Kidney epithelial cell (primary cell): ENCODE measurements around the gene SRPK2. TPM values are rescaled to one million over a fixed set of nuclear protein-coding genes. Genes with fewer than 3 reads are reported as not detected.

Source experiments
- DNase-seq: peaks from one replicate; pipeline ENCODE4 v3.0.0-alpha.2; 2010; ENCODE audit warnings: low read depth
- H3K27me3 ChIP-seq: 2 replicates; pipeline ENCODE4 v1.6.0; 2011; ENCODE audit warnings: low read length; ENCODE audit not compliant: control insufficient read depth, insufficient read depth
- H3K36me3 ChIP-seq: 2 replicates; pipeline ENCODE4 v1.5.1; 2011; ENCODE audit warnings: low read length; ENCODE audit not compliant: control insufficient read depth, insufficient read depth
- H3K4me3 ChIP-seq: 2 replicates; pipeline ENCODE4 v1.5.1; 2011; ENCODE audit warnings: low read depth, mild to moderate bottlenecking, control low read depth, low read length
- CTCF ChIP-seq: IDR thresholded peaks from 2 replicates; pipeline ENCODE4 v1.5.1; 2011; ENCODE audit warnings: mild to moderate bottlenecking, moderate library complexity, low read length, control low read depth, inconsistent platforms; ENCODE audit not compliant: insufficient read depth, poor library complexity, severe bottlenecking
- total RNA-seq: library from RNA; depleted of rRNA; stranded (reverse); fragments of >200 nt; gene quantifications from 2 replicates; pipeline ENCODE4 v1.2.3, GENCODE V29; 2015

SRPK2 gene
- total RNA-seq, 1 donor from 2014 or later, result 33.9 TPM

- H3K36me3 ChIP-seq, result no peaks in the 10 kb centered on the region
- H3K27me3 ChIP-seq, result no peaks in the 10 kb centered on the region
- TF ChIP-seq CTCF, result no peak
- no peak overlapping the region for H3K4me3 ChIP-seq
- DNase-seq, result no peak
Measured at GRCh38 chr7:105127179-105127578, 261.5 kb downstream of the SRPK2 start.

DNA sequence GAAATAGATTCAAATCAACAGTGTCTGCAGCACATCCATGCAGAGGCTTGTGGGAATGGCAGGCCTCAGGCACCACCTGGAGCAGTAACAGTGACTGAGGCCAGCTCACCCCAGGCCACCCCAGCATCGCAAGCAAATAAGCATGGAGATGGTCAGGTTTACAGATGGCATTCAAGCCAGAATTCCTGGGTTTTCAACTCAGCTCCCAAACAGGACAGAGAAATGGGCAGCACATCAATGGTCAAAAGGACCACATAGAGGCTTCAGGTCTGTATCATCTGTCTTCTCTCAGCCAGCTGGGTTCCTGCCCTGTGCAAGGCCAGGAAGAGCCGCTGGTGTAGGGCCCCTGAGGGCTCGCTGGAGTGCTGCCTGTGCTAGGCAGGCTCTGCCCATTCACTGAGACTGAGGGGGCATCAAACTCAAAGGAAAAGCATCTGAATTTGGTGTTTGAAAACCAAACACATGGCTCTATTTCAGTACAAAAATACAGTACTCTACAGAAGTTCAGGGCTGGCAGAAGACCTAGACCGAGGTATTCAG lies 262.2 kb downstream of the SRPK2 start:
- H3K36me3 ChIP-seq, result no peaks in the 10 kb centered on the region
- H3K27me3 ChIP-seq, result no peaks in the 10 kb centered on the region
- TF ChIP-seq CTCF, result no peak
- no peak for DNase-seq
- H3K4me3 ChIP-seq, result no peak overlapping the region

GRCh38 chr7:105125745-105126144 lies 263.0 kb downstream of the SRPK2 start:
- Histone ChIP-seq H3K36me3 (no peaks in the 10 kb centered on the region), H3K4me3 (no peak overlapping the region), H3K27me3 (no peaks in the 10 kb centered on the region)
- DNase-seq, result no peak
- TF ChIP-seq CTCF, result no peak

- H3K27me3 ChIP-seq, result no peaks in the 10 kb centered on the region
- H3K36me3 ChIP-seq, result no peaks in the 10 kb centered on the region
- no peak for TF ChIP-seq CTCF
- H3K4me3 ChIP-seq, result no peak overlapping the region
- DNase-seq, result no peak
Measured at GRCh38 chr7:105122619-105123018, 266.1 kb downstream of the SRPK2 start.

DNA sequence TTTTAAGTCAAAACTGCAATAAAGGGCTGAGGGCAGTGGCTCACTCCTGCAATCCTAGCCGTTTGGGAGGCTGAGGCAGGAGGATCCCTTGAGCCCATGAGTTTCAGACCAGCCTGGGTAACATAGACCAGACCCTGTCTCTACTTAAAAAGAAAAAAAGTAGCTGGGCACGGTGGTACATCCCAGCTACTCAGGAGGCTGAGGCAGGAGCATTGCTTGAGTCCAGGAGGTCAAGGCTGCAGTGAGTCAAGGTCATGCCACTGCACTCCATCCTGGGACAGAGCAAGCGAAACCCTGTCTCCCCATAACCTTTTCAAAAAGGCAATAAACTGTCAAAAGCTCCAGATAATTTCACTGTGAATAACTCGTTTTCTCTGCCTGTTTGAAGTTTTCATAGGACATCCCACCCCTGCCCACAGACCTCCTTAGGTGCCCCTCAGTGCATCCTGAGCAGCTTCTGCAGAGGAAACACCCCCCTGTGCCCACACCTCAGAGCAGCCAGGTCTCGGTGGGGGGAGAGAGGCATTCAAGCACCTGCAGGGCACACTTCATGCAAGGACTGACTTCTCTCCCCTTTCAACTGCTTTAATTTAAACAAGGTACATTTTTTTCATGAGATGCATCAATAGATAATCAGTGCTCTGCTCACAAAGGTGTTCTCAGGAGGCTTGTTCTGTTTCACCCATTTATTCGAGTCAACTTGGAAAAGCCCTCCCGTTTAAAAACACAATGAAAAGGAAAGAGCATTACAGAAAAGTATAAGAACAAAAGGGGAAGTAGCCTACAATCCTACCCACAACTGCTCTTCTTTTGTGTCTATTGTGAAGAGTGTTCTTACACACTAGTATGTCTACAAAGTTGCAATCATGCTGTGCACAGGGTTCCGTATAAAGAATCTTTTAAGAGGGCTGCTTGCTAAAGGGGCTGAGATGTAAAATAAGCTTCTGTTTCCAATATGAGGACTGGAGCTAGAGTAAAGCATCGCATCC lies 269.8 kb downstream of the SRPK2 start:
- Histone ChIP-seq H3K36me3 (no peaks in the 10 kb centered on the region), H3K4me3 (no peak overlapping the region), H3K27me3 (no peaks in the 10 kb centered on the region)
- TF ChIP-seq CTCF, result no peak
- DNase-seq, result no peak
